Hepatocyte (in vitro differentiated cells): ENCODE measurements around the gene PCED1A. TPM values are rescaled to one million over a fixed set of nuclear protein-coding genes. Genes with fewer than 3 reads are reported as not detected.
A peak's percentile ranks its signal among the peaks of the same experiment; 100 is the strongest.

Experiments used
- DNase-seq: peaks from one replicate; pipeline ENCODE4 v3.0.0-alpha.2; 2016; ENCODE audit warnings: low spot score
- H2AFZ ChIP-seq: fragments of 200-600 bp; sonication (generic); 2 replicates; pipeline ENCODE4 v1.6.0; 2016; ENCODE audit warnings: antibody characterized with exemption, mild to moderate bottlenecking
- H3K27ac ChIP-seq: fragments of 200-600 bp; sonication (generic); 2 replicates; pipeline ENCODE4 v1.5.1; 2016; ENCODE audit warnings: mild to moderate bottlenecking
- H3K27me3 ChIP-seq: fragments of 200-600 bp; sonication (generic); 2 replicates; pipeline ENCODE4 v1.6.1; 2016
- H3K36me3 ChIP-seq: fragments of 200-600 bp; sonication (generic); replicated peaks from 2 replicates; pipeline ENCODE4 v1.5.1; 2016; ENCODE audit warnings: low read depth; ENCODE audit not compliant: insufficient read depth
- H3K4me1 ChIP-seq: fragments of 200-600 bp; sonication (generic); 2 replicates; pipeline ENCODE4 v1.5.1; 2016; ENCODE audit warnings: mild to moderate bottlenecking, moderate library complexity; ENCODE audit not compliant: insufficient read depth
- H3K4me2 ChIP-seq: fragments of 200-600 bp; sonication (generic); 2 replicates; pipeline ENCODE4 v1.6.0; 2016
- H3K4me3 ChIP-seq: fragments of 200-600 bp; sonication (generic); 2 replicates; pipeline ENCODE4 v1.5.1; 2016; ENCODE audit warnings: mild to moderate bottlenecking
- H3K79me2 ChIP-seq: fragments of 200-600 bp; sonication (generic); 2 replicates; pipeline ENCODE4 v1.6.0; 2017; ENCODE audit warnings: mild to moderate bottlenecking
- H3K9me2 ChIP-seq: fragments of 200-600 bp; sonication (generic); replicated peaks from 2 replicates; pipeline ENCODE4 v1.6.0; 2017; ENCODE audit warnings: mild to moderate bottlenecking; ENCODE audit not compliant: insufficient read depth
- H3K9me3 ChIP-seq: fragments of 200-600 bp; sonication (generic); 2 replicates; pipeline ENCODE4 v1.5.1; 2016; ENCODE audit warnings: low read depth, mild to moderate bottlenecking
- H4K20me1 ChIP-seq: fragments of 200-600 bp; sonication (generic); 2 replicates; pipeline ENCODE4 v1.6.0; 2016; ENCODE audit warnings: mild to moderate bottlenecking; ENCODE audit not compliant: insufficient read depth, poor library complexity, severe bottlenecking
- CTCF ChIP-seq: fragments of 200-600 bp; sonication (generic); IDR thresholded peaks from 2 replicates; pipeline ENCODE4 v1.5.1; 2016; ENCODE audit warnings: antibody characterized with exemption, mild to moderate bottlenecking; ENCODE audit not compliant: poor library complexity
- EZH2 ChIP-seq: fragments of 200-600 bp; sonication (generic); IDR thresholded peaks from 2 replicates; pipeline ENCODE4 v1.6.1; 2016; ENCODE audit warnings: antibody characterized with exemption, mild to moderate bottlenecking, borderline replicate concordance
- EZH2phosphoT487 ChIP-seq: fragments of 200-600 bp; sonication (generic); IDR thresholded peaks from one replicate; pipeline ENCODE4 v1.6.1; 2018; ENCODE audit warnings: antibody characterized with exemption, mild to moderate bottlenecking, low read depth, moderate library complexity; ENCODE audit not compliant: unreplicated experiment, severe bottlenecking
- WGBS: methylation state at CpG from one replicate; pipeline ENCODE4 v1.1.6; 2016; ENCODE audit warnings: low lambda C conversion rate; ENCODE audit errors: missing lambda C conversion rate; 5-methylcytosine and 5-hydroxymethylcytosine counted together
- polyA plus RNA-seq: library from polyadenylated mRNA; unstranded; fragments of >200 nt; fragmentation: Nextera tagmentation; extraction: Ambion mirVana; gene quantifications from 2 replicates; pipeline ENCODE4 v1.2.1, GENCODE V29; 2016
- total RNA-seq: library from RNA; depleted of rRNA; stranded (reverse); fragments of >200 nt; gene quantifications from 2 replicates; pipeline ENCODE4 v1.2.3, GENCODE V29; 2014

Gene PCED1A
- total and polyA plus RNA-seq, 2 experiments from 2014 or later = 41.2 to 43.0 TPM

- Histone ChIP-seq H3K4me3 (no peak overlapping the region), H3K79me2 (no peaks in the 10 kb centered on the region), H3K27ac (peak overlapping the region; percentile 74), H3K9me2 (no peaks in the 10 kb centered on the region), H4K20me1 (no peaks in the 10 kb centered on the region), H3K4me2 (peak overlapping the region; percentile 68), H3K4me1 (peaks cover 23% of the 10 kb centered on the region), H3K9me3 (no peaks in the 10 kb centered on the region), H3K27me3 (peaks cover 14% of the 10 kb centered on the region), H2AFZ (peak overlapping the region; percentile 66), H3K36me3 (no peaks in the 10 kb centered on the region)
- TF ChIP-seq EZH2 (peak; percentile 44), CTCF (no peak)
- no peak for DNase-seq
- 16% methylated on average over 19 of the region's 68 CpGs for whole genome bisulfite sequencing
Measured at GRCh38 chr20:2820896-2821869, 19.3 kb downstream of the PCED1A start.

- Histone ChIP-seq H3K27me3 (peaks cover 8% of the 10 kb centered on the region), H3K4me1 (peaks cover 23% of the 10 kb centered on the region), H3K27ac (peak overlapping the region; percentile 74)
Measured at GRCh38 chr20:2820084-2820895, 20.2 kb downstream of the PCED1A start.

DNA sequence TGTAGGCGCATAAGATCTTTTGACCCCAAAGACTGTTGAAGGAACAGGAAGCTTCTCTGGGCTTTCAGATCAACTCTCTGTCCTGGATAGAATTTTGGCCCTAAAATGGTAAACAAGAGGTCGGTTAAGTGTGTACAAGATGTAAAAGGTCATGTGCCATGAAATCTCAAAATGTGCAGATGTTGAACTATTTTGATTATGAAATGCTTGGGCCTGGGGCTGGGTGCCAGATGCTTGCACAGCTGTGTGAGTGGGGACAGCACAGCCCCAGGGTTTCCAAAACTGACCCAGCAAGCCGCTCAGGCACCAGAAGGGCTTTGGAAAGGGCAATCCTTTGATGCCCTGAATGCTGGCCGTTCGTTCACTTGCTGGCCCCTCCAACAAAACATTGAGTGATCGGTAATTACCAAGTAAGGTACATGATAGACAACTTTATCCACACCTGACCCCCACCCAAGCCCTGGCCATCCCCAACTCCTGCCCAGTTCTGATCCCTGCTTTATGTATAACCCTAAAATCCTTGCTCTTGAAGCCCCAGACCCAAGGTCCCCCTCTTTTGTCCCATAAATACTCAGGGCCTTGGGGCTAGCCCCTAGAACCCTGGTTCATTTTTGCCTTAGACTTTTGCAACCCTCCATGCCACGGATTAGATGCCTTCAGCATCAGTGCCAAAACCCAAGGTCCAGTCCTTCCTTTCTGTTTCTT lies 22.4 kb downstream of the PCED1A start:
- Histone ChIP-seq H4K20me1 (no peaks in the 10 kb centered on the region), H3K36me3 (no peaks in the 10 kb centered on the region), H3K4me3 (no peak overlapping the region), H3K4me1 (peaks cover 27% of the 10 kb centered on the region), H3K27ac (no peak overlapping the region), H2AFZ (no peak overlapping the region), H3K79me2 (no peaks in the 10 kb centered on the region), H3K27me3 (peaks cover 8% of the 10 kb centered on the region), H3K4me2 (no peak overlapping the region), H3K9me3 (no peaks in the 10 kb centered on the region), H3K9me2 (no peaks in the 10 kb centered on the region)
- no peak for DNase-seq
- 79% methylated on average over 7 of the region's 7 CpGs for WGBS
- no peak for TF ChIP-seq EZH2

More at GRCh38 chr20:2820084-2820895, 20.2 kb downstream of the PCED1A start:
- no peak overlapping the region for H3K4me3 ChIP-seq
- peak overlapping the region; percentile 68 for H3K4me2 ChIP-seq
- H3K79me2 ChIP-seq = no peaks in the 10 kb centered on the region
- H4K20me1 ChIP-seq = no peaks in the 10 kb centered on the region
- H3K9me2 ChIP-seq = no peaks in the 10 kb centered on the region
- 21% methylated on average over 27 of the region's 32 CpGs for WGBS
- H3K36me3 ChIP-seq = no peaks in the 10 kb centered on the region
- H2AFZ ChIP-seq = peak overlapping the region; percentile 66
- peak; percentile 32 for DNase-seq
- no peaks in the 10 kb centered on the region for H3K9me3 ChIP-seq
- peak; percentile 58 for TF ChIP-seq EZH2
- no peak for TF ChIP-seq CTCF
- no peak for TF ChIP-seq EZH2phosphoT487
